HepG2 (cell line): ENCODE data around the gene TUBGCP5.

ENCODE experiments used
- HNF4G ChIP-seq, 2 experiments: sonication (generic) in 1 of 2; formaldehyde crosslinking in 1 of 2; IDR thresholded peaks; 2 replicates each; pipeline versions ENCODE4 v1.4.0 to v1.6.1; 2011 to 2020; ENCODE audit warnings: borderline replicate concordance in 2 of 2, low read depth in 2 of 2, mild to moderate bottlenecking in 2 of 2, low read length in 1 of 2, missing genetic modification reagents in 1 of 2, moderate library complexity in 1 of 2
- ZBTB38 ChIP-seq: sonication (generic); formaldehyde crosslinking; IDR thresholded peaks from 2 replicates; pipeline ENCODE4 v1.5.1; 2020; ENCODE audit warnings: mild to moderate bottlenecking, missing genetic modification reagents
- ZNF431 ChIP-seq: sonication (generic); formaldehyde crosslinking; IDR thresholded peaks from 2 replicates; pipeline ENCODE4 v1.9.0; 2022; ENCODE audit warnings: missing genetic modification reagents, low read depth, mild to moderate bottlenecking, borderline replicate concordance
- ZNF660 ChIP-seq: sonication (generic); formaldehyde crosslinking; IDR thresholded peaks from 2 replicates; pipeline ENCODE4 v1.5.1; 2020; ENCODE audit warnings: mild to moderate bottlenecking, low read depth, missing genetic modification reagents, borderline replicate concordance
- TF ChIP-seq, protein P1 (sequence below): IDR thresholded peaks from 2 replicates; pipeline ENCODE4 v1.6.1; 2016; ENCODE audit warnings: missing genetic modification reagents, missing compliant biosample characterization
- TF ChIP-seq, protein P2 (sequence below): sonication (generic); formaldehyde crosslinking; IDR thresholded peaks from 2 replicates; pipeline ENCODE4 v1.4.0; 2020; ENCODE audit warnings: missing genetic modification reagents
- TF ChIP-seq, protein P3 (sequence below): sonication (generic); formaldehyde crosslinking; IDR thresholded peaks from 2 replicates; pipeline ENCODE4 v1.5.0; 2020; ENCODE audit warnings: mild to moderate bottlenecking, missing genetic modification reagents, moderate library complexity
- TF ChIP-seq, protein P4 (sequence below): sonication (generic); formaldehyde crosslinking; IDR thresholded peaks from 2 replicates; pipeline ENCODE4 v1.5.0; 2020; ENCODE audit warnings: missing genetic modification reagents, mild to moderate bottlenecking, borderline replicate concordance

DNA sequence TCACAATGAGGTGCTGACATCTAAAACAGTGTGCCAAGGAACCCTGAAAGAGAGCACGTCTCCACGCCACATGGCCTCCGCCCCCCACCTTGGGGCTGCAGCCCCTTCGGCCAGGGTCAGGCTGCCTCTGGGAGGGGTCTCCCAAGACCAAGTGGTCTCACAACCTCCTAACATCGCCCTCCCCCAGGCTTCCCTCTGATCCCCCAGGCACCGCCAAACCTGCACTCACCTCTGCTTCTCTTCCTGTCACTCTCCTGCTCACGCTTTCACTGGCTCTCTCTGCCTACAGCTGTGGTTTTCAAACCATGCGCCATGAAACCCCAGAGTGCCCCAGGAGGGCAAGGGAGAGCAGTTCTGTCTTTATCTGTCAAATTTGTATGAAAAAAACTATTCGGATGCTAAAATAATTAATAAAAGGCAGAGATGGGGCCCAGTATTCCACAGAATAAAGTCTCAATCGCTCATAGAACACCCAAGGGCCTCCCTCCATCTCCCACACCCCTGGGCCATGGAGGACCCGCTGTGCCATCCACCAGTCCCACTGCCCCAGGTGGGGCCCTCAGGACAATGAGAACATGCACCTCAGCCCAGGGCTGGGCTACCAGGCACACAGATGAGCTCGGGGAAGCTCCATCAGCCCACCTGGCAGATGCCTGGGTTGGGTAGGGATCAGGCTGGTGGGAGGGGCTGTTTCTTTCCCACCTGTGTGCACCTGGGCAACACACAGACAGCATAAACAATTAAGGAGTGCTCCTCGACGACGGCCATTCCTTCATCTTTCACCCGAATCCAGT is 80.7 kb downstream of the TUBGCP5 start:
- TF ChIP-seq ZBTB38 (no peak), ZNF431 (CRISPR knock-in tag) (no peak), HNF4G (IDR thresholded peaks at IDR 0.05; ENCODE audit: borderline replicate concordance, low read depth, low read length) (no peak), HNF4G (CRISPR knock-in tag; IDR thresholded peaks at IDR 0.05; ENCODE audit: borderline replicate concordance, low read depth) (no peak), ZNF660 (CRISPR knock-in tag) (no peak)
- TF ChIP-seq, protein P1, sequence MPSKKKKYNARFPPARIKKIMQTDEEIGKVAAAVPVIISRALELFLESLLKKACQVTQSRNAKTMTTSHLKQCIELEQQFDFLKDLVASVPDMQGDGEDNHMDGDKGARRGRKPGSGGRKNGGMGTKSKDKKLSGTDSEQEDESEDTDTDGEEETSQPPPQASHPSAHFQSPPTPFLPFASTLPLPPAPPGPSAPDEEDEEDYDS (CRISPR knock-in tag), result no peak
- TF ChIP-seq, protein P2, sequence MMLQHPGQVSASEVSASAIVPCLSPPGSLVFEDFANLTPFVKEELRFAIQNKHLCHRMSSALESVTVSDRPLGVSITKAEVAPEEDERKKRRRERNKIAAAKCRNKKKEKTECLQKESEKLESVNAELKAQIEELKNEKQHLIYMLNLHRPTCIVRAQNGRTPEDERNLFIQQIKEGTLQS (CRISPR knock-in tag), result no peak
- TF ChIP-seq, protein P3, sequence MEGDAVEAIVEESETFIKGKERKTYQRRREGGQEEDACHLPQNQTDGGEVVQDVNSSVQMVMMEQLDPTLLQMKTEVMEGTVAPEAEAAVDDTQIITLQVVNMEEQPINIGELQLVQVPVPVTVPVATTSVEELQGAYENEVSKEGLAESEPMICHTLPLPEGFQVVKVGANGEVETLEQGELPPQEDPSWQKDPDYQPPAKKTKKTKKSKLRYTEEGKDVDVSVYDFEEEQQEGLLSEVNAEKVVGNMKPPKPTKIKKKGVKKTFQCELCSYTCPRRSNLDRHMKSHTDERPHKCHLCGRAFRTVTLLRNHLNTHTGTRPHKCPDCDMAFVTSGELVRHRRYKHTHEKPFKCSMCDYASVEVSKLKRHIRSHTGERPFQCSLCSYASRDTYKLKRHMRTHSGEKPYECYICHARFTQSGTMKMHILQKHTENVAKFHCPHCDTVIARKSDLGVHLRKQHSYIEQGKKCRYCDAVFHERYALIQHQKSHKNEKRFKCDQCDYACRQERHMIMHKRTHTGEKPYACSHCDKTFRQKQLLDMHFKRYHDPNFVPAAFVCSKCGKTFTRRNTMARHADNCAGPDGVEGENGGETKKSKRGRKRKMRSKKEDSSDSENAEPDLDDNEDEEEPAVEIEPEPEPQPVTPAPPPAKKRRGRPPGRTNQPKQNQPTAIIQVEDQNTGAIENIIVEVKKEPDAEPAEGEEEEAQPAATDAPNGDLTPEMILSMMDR (CRISPR knock-in tag), result no peak
- TF ChIP-seq, protein P4, sequence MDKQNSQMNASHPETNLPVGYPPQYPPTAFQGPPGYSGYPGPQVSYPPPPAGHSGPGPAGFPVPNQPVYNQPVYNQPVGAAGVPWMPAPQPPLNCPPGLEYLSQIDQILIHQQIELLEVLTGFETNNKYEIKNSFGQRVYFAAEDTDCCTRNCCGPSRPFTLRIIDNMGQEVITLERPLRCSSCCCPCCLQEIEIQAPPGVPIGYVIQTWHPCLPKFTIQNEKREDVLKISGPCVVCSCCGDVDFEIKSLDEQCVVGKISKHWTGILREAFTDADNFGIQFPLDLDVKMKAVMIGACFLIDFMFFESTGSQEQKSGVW, result no peak
